GM19372 (cell line): ENCODE results near the gene AP3M1.
A peak's percentile ranks its signal among the peaks of the same experiment; 100 is the strongest.
"Not testable (repeated sequence)": the region's sequence is repeated elsewhere in the genome, so short reads cannot be mapped to it uniquely, and the experiment has no call there.

Experiments
- ATAC-seq: cut with Tn5 transposase; IDR thresholded peaks from one replicate; pipeline ENCODE4 v1.9.1; 2021; ENCODE audit warnings: mild to moderate bottlenecking, low read depth, moderate library complexity; ENCODE audit not compliant: unreplicated experiment

AP3M1 gene

DNA sequence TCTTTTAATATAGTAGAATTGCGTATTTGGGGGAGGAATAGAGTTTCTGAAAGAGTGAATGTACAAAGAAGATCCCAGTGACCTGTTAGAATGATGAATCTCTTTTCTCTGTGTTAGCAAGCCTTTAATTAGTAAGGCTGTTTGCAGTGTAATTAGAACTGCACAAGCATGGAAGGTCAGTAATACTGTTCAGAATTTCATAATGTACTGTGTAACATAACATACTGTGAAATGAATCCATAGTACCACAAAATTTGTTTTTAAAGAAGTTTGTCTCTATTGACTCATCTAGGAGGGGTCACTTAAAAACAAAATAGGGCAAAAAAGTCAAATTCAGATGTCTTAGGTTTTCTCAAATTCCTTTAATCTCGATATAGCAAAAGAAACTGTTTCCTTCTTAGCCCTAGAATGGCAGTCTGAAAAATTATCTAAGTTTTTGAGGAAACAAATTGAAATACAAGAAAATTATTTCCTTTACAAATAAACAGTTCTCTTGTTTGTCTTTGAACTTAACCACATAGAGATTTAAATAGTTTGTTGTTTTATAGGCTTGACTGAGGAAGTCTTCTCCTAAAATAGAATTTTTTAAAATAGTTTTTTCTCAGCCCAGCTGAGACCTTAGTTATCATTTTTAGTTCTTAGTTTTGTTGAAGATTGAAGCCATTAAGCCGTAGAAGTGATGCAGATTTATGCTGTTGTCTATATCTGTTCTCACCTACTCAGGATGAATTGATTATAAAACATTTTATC, 12.9 kb upstream of the AP3M1 start:
- no peak for ATAC-seq

DNA sequence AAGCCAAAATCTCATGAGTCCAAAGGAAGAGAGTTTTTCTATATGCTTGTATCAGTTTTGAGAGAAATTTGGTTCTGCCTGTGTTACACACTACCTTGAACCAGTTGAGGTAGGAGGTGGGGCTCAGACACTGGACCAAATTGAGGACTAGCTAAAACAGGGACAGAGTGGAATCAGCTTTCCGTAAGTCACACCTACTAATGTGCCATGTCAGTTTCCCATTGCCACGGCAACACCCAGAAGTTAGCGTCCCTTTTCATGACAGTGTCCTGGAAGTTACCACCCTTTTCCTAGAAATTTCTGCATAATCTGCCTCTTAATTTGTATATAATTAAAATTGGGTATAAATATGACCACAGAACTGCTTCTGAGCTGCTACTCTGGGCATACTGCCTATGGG, 9.4 kb upstream of the AP3M1 start:
- no peak for ATAC-seq

DNA sequence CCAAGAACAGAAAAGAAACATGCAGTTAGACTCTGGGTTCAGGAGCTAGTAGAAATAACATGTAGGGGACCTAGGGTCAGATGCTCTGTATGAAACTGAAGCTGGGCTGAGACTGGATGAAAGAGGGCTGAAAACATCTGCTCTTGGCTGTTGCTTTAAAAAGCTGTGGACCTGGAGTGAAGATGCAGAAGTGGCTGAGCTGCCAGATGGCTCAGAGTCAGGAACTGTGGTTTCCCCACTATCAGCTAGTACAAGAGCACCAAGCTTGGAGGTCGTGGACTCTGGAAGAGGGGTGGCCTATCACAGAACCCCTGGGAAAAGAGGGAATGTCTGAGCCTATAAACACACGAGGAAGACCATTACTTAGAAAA, 6.3 kb upstream of the AP3M1 start:
- no peak for ATAC-seq

DNA sequence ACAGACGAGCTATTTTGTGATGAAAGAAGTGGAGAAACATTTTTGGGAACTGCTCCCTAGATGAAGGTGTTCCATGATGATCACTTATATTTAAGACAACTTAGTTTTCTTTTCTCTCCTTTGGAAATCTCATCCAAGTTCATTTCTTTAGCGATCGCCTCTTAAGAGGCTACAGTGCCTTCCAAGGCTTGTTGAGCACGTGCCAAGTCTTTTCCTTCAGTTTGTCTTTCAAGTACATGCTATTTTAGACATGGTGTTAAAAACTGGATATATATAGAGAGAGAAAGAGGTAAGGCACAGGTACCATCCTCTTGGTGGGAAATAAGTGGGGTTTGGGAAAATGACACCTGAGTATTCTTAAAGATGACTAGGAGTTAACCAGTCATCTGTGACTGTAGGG, 3.0 kb upstream of the AP3M1 start:
- no peak for ATAC-seq

DNA sequence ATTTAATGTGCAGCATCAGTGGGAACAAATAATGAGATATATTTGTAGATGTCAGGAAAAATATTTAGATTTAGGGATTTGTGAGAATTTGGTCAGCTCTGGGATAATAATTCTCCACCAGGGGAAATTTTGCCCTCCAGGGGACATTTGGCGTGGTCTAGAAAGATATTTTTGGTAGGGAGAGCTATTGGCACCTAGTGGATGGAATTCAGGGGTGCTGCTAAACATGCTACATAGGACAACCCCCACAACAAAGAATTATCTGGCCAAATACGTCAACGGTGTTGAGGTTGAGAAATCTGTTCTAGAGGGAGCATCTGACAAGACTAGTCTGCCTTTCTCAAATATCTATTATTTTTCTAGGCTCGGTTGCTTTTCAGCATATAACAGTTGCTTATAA, 2.5 kb upstream of the AP3M1 start:
- ATAC-seq: no peak

DNA sequence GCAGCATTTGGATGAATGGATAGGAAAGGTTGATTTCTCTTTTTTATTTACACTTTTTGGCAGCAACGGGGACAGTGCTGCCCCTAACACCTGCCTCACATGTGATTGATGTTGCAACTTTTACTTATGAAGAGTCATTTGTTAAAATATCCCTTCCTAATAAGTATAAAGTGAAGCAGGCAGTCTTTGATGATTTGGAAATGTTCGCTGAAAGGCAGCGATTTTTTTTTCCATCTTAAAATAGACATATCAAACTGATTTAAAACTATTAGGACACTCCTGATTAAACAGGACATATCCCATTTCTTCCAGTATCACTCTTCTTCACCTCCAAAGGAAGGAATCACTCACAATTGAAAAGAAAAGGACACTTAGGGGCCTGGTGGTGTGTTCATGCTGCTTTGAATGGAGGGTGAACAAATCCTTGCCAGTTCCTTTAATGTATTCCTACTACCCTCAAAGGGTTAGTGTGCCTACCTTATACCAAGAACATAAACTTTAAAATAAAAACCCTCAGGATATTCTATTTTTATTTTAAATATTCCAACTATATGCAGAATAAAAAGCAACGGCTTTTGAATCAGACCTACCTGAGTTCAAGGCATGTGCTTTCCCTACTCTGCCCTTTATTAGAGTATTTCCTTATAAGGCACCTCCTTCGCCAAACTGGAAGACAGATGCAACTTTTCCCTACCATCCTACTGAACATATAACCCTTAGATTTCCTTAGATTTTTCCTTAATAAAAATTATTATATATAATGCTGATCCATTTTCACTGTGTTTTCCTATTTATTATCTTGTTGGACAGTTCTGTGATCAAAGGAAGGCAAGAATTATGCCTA, 1.5 kb upstream of the AP3M1 start:
- no peak for ATAC-seq

DNA sequence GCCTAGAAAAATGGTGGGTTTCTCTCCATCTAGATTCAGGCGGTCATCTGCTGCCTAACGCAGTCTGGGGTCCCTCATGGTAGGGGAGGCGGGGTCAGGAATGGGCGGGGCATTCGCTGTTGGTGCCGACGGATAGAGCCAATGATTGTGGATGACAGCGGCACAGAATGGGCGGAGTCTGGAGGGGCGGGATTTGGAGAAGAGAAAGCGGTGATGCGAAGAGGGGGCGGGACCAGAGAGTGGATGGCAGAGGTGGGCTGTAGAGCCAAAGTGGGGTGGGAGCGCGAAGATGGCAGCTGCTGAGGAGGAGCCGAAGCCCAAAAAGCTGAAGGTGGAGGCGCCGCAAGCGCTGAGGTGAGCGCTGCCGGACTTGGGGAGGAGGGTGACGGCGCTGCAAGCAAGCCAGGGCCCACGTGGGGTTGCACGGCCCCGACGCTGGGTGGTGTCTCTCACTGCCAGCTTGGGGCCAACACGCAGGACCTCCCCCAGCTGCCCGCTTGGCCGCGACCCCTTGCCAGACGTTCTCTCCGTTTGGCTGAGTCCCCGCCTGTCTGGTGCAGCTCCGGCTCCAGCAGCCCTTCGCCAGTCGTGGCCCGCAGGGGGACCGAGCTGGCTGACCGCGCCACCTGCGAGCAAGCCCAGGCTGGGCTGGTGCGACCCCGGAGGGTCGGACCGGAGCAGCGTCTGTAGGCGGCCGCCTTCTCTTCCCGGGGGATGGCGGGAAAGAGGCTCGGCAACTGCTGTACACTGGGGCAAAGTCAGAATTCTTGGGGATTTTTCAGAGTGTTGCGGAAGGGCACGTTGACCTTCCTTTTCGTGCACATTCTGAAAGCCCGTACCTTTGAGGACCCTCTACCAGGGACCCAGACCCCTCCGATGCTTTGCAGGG, 606 bp upstream of the AP3M1 start, which contains the start of gene ADK:
ADK (plus strand) TSS at position 232 of the 889 bp plus-strand sequence; CDS start at position 290, 58 bp downstream.
- peak; percentile 77 for ATAC-seq

DNA sequence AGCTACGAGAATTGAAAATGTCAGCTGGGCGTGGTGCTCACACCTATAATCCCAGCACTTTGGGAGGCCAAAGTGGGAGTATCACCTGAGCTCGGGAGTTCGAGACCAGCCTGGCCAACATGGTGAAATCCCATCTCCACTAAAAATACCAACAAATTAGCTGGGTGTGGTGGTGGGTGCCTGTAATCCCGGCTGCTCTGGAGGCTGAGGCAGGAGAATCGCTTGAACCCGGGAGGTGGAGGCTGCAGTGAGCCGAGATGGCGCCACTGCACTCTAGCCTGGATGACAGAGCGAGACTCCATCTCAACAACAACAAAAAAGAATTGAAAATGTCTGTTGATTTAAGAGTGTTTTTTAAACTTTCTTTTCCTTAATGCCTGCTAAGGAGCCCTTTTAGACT, 3.6 kb downstream of the AP3M1 start:
- not testable (repeated sequence) for ATAC-seq

DNA sequence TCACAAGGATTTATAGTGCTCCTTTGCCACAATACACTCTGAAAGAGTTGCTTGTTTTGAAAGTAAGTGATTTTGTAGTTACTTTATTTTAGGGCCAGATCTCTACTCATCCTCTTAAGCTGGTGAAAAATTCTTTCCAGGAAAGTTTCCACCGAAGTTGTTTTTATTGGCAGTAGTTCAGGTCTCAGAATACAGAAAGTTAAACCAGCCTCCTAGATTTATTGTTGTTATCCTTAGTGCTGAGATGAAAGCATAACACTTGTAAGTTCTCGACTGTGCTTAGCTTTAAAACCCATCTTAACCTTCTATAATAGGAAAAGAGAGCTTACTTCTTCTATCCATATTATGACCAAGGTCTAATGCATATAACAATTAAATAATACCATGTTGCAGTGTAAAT, 5.5 kb downstream of the AP3M1 start:
- ATAC-seq: no peak

DNA sequence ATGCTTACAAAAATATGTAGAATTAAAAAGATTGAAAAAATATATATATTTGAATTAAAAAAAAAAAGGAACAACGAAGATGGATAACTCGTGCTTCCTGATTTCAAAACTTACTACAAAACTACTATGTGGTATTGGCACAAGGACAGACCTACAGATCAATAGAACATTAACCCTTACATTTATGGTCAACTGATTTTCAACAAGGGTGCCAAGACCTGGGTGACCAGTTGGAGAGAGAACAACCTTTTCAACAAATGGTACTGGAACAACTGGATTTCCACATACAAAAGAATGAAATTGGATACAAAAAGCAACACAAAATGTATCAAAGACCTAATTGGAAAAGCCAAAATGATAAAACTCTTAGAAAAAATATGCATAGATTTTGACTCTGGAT, 10.1 kb downstream of the AP3M1 start:
- no peak for ATAC-seq

DNA sequence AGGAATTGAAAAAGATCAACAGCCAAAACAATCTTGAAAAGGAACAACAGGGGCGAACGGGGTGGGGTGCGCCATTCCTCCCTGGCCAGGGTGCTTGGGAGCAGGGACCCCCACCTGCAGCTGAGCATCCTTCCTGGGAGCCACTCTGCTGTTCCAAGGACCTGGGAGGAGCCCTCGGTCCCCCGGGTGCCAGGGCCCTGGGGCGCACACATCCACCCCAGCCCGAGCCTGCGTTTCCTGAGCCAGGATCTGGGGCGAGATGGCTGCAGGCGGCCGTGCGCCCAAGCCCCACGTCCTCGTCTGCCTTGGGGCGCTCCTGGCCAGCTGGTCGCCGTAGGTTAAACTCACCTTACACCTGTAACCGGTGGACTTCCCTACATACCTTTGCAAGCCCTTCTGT, 10.6 kb downstream of the AP3M1 start:
- no peak for ATAC-seq

DNA sequence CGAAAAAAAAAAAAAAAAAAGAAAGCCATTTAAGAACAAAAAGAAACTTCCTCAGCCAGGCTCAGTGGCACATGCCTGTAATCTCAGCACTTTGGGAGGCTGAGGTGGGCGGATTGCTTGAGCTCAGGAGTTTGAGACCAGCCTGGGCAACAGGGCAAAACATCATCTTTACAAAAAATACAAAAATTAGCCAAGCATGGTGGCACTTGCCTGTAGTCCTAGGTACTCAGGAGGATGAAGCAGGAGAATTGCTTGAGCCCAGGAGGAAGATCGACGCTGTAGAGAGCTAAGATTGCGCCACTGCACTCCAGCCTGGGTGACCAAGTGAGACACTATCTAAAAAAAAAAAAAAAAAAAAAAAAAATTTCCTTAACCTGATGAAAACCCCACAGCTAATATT, 12.0 kb downstream of the AP3M1 start:
- not testable (repeated sequence) for ATAC-seq

DNA sequence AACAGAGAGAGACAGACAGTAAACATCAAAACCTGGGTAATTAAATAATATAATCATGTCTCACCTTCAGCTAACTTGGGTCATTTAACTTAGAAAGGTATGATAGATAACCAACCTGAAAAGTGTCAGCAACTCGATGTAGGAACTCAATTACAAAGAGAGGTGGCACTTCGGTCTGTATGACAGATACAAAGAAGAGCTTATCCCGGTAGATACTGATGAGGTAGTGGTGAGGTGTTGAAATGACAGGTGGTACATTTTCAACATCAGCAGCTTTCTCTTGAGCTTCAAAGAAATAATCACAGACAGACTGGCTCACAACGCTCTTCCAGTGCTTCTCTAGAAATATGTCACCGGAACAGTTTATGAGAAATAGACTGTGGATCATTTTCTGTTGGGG, 12.6 kb downstream of the AP3M1 start:
- no peak for ATAC-seq

DNA sequence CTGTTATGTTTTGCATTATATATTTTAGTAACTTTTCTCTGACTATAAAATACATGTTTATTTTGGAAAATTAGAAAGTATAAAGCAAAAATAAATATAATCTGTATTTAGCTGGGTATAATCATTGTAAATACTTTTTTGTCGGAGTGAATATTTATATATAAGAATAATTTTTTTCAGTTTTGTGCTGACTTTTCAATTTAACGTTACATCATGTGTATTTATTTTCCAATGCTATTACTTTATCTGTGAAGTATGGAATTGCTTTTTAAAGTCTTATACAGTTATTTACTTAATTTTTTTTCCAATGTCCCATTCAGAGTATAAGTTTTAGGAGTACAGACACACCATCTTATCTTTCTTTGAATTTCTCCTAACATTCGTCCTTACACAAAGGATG, 15.2 kb downstream of the AP3M1 start:
- no peak for ATAC-seq

DNA sequence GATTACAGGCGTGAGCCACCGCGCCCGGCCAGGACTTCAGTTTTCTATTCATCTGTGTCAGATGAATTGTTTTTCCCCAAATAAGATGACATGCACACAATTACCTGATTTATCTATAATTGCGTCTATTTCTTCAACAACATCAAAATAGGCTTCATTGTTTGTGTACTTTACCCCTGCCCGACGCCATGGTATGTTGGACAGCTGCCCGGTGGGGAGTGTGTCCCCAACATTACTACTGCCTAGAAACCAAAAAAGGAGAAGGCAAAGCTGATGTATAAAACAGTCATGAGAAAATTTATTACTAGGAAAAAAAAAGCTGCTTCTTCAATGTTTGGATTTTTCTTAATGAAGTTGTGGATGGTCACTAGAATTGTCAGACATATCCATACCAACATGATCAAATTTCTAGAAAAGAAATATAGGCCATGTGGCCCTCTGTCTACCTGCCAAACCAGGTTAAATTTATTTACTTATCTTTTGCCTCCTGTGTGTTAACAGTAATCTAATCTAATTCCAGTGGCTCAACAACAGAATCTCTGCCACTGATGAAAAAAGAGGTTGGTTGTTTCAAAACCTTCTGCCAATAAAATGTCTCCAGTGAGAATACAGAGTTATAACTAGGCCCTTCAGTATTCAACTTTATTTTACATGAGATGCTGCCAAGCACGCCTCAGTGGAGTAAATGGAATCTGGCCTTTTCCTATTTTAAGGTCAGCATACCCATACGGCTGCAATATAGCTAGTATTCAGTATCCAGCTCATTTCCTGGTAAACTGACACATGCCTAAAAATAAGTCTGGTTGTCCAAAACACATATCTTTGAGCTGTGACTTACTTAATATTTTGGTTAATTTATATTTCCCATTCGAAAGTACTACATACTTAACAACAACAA, 16.5 kb downstream of the AP3M1 start:
- ATAC-seq: no peak

DNA sequence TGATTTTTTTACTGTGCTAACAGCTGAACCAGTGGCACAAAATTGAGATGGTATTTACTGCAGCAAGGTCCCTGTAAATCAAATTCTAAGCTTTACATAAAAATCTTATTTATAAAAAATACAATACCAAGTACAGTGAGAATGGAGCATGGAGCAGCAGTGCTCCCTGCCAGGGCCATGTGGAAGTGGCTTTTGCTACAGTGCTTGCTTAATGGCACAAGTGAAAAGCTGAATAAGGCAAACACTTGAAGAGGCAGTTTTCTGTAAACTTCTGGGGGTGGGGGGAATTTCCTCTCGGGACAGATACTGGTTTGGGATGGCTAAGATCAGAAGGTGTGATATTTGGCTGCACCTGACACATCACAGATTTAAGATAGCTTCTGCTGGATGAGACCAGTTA, 27.5 kb downstream of the AP3M1 start:
- ATAC-seq: no peak

DNA sequence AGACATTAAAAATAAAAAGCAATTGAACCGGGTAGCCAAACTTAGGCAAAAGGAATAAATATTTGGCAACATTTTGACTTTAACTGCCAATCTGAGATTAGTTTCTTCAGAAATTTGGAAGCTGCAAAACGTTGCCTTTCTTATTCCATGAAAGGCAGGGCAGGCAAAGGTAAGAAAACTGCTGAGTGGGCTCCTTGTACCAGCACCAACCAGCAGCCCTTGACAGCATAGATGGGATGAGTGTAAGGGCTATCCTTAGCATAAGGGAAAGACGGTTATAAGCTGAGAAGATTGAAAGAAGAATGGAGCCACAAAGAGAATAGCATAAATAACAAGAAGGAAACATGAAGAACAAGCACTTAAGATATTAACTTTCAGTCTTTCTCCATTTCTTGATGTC, 28.6 kb downstream of the AP3M1 start:
- no peak for ATAC-seq

DNA sequence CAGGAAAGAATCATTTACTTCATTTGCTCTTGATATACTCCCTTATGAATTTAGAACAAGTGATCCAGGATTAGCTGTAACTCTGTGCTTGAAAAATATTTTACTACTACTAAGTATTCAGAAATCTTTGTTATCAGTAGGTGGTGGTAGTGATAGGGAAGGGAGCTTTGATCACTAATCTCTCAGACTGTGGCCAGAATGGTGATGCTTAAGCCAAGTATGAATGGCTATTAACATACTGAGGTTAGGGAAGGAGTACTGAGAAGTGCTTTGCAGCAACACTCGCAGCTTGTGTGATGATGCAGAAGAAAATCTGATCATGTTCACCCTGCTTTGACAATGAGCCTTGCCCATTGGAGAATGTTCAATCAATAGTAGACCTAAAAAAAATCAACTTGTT, 29.3 kb downstream of the AP3M1 start:
- no peak for ATAC-seq

DNA sequence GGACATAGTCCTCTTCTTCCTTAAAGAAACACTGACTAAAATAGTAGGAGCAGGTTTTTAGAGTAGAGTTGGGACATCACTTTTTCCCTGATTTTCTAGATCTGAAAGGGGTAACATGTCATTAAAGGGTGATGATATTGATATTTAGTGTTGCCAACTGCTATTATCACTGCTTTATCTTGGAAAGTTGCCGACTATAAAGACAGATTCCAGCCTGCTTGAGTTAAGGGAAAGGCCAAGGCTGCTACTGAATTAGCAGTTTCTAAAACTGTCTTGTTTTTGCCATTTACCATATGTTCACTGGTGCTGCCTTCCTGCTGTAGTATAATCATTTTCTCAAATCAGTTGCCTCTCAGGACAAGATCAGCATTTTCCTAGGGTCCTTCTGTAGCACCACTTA, 29.7 kb downstream of the AP3M1 start:
- no peak for ATAC-seq

DNA sequence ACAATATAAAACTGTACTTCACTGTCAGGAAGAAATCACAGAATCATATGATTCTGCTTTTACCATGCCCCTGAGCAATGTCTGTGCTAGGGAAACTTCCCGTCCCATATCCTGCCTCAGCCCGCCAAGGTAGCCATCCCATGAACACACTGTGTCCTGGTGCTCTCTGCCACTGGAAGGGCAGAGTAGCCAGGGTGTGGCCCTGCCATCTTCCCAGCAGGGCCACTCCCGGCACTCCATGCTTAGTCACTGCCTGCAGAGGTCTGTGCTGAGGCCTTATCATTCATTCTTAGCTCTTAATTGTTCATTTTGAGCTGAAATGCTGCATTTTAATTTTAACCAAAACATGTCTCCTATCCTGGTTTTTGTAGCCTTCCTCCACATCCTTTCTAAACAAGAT, 31.8 kb downstream of the AP3M1 start:
- ATAC-seq: no peak
